Neural cell (in vitro differentiated cells): ENCODE data around the gene PISD. TPM values are rescaled to one million over a fixed set of nuclear protein-coding genes. Genes with fewer than 3 reads are reported as not detected.

Source experiments
- H2AFZ ChIP-seq: fragments of 200-600, 300-800 bp; sonication (generic), shearing (Covaris generic); 2 replicates; pipeline ENCODE4 v1.6.0; 2014; ENCODE audit warnings: low read depth, mild to moderate bottlenecking, antibody characterized with exemption, low read length, moderate library complexity
- H3F3A ChIP-seq: fragments of 200-600 bp; shearing (Covaris generic); 2 replicates; pipeline ENCODE4 v1.6.1; 2016; ENCODE audit warnings: mild to moderate bottlenecking, moderate library complexity, mixed read lengths, antibody characterized with exemption, low read length; ENCODE audit not compliant: insufficient read depth, poor library complexity, severe bottlenecking
- H3K27ac ChIP-seq: fragments of 200-600, 300-800 bp; sonication (generic), shearing (Covaris generic); 2 replicates; pipeline ENCODE4 v1.5.1; 2014; ENCODE audit warnings: mild to moderate bottlenecking, low read length, moderate library complexity
- H3K27me3 ChIP-seq: fragments of 300-800, 200-600 bp; sonication (generic), shearing (Covaris generic); 2 replicates; pipeline ENCODE4 v1.6.0; 2014; ENCODE audit warnings: mild to moderate bottlenecking, low read depth, low read length, moderate library complexity; ENCODE audit not compliant: insufficient read depth
- H3K36me3 ChIP-seq: fragments of 300-800, 200-600 bp; sonication (generic), shearing (Covaris generic); 2 replicates; pipeline ENCODE4 v1.5.1; 2014; ENCODE audit warnings: mild to moderate bottlenecking, antibody characterized with exemption, low read length, moderate library complexity; ENCODE audit not compliant: insufficient read depth
- H3K4me2 ChIP-seq: fragments of 300-800, 200-600 bp; sonication (generic), shearing (Covaris generic); 2 replicates; pipeline ENCODE4 v1.6.0; 2014; ENCODE audit warnings: mild to moderate bottlenecking, low read length
- H3K4me3 ChIP-seq: fragments of 300-800, 200-600 bp; sonication (generic), shearing (Covaris generic); 2 replicates; pipeline ENCODE4 v1.5.1; 2014; ENCODE audit warnings: mild to moderate bottlenecking, low read length, moderate library complexity
- H3K79me2 ChIP-seq: fragments of 200-600 bp; shearing (Covaris generic); replicated peaks from 2 replicates; pipeline ENCODE4 v1.6.0; 2014; ENCODE audit warnings: mild to moderate bottlenecking, low read length, moderate library complexity; ENCODE audit not compliant: insufficient read depth
- H3K9ac ChIP-seq: fragments of 300-800, 200-600 bp; sonication (generic), shearing (Covaris generic); 2 replicates; pipeline ENCODE4 v1.6.1; 2016; ENCODE audit warnings: mild to moderate bottlenecking, low read length, mixed read lengths
- H3K9me2 ChIP-seq: fragments of 200-600 bp; shearing (Covaris generic); 2 replicates; pipeline ENCODE4 v1.6.1; 2016; ENCODE audit warnings: mild to moderate bottlenecking, low read length, mixed read lengths; ENCODE audit not compliant: insufficient read depth
- H3K9me3 ChIP-seq: fragments of 200-600, 300-800 bp; sonication (generic), shearing (Covaris generic); 2 replicates; pipeline ENCODE4 v1.6.1; 2016; ENCODE audit warnings: mild to moderate bottlenecking, mixed run types, low read length, moderate library complexity, mixed read lengths
- H4K20me1 ChIP-seq: fragments of 200-600 bp; shearing (Covaris generic); 2 replicates; pipeline ENCODE4 v1.6.1; 2016; ENCODE audit warnings: mild to moderate bottlenecking, mixed run types; ENCODE audit not compliant: insufficient read depth
- EP300 ChIP-seq: fragments of 450-650 bp; conservative IDR thresholded peaks from 2 replicates; pipeline ENCODE4 v1.6.1; 2014; ENCODE audit warnings: antibody characterized with exemption, mild to moderate bottlenecking, moderate library complexity; ENCODE audit not compliant: poor library complexity, severe bottlenecking
- EZH2 ChIP-seq: fragments of 200-600, 300-800 bp; shearing (Covaris generic), sonication (generic); IDR thresholded peaks from 2 replicates; pipeline ENCODE4 v1.6.1; 2014; ENCODE audit warnings: antibody characterized with exemption, low read length, borderline replicate concordance, mild to moderate bottlenecking; ENCODE audit not compliant: insufficient read depth, poor library complexity, severe bottlenecking
- MXI1 ChIP-seq: fragments of 450-650 bp; conservative IDR thresholded peaks from 2 replicates; pipeline ENCODE4 v1.6.1; 2014; ENCODE audit warnings: antibody characterized with exemption, mild to moderate bottlenecking; ENCODE audit not compliant: poor library complexity, severe bottlenecking
- POLR2AphosphoS5 ChIP-seq: IDR thresholded peaks from 2 replicates; pipeline ENCODE4 v1.6.1; 2012
- RAD21 ChIP-seq: fragments of 450-650 bp; conservative IDR thresholded peaks from 2 replicates; pipeline ENCODE4 v1.6.1; 2014; ENCODE audit warnings: antibody characterized with exemption, mild to moderate bottlenecking, moderate library complexity
- REST ChIP-seq: IDR thresholded peaks from 2 replicates; pipeline ENCODE4 v1.6.1; 2012; ENCODE audit warnings: borderline replicate concordance
- SMC3 ChIP-seq: fragments of 450-650 bp; conservative IDR thresholded peaks from 2 replicates; pipeline ENCODE4 v1.6.1; 2014; ENCODE audit warnings: antibody characterized with exemption, mild to moderate bottlenecking, moderate library complexity; ENCODE audit not compliant: poor library complexity
- TAF1 ChIP-seq: IDR thresholded peaks from 2 replicates; pipeline ENCODE4 v1.6.1; 2012; ENCODE audit warnings: low read depth
- polyA plus RNA-seq: library from polyadenylated mRNA; depleted of rRNA; stranded (reverse); fragments of >200 nt; gene quantifications from 2 replicates; pipeline ENCODE4 v1.2.3, GENCODE V29; 2014
- TF ChIP-seq, protein P1 (sequence below): fragments of 450-650 bp; IDR thresholded peaks from 2 replicates; pipeline ENCODE4 v1.5.1; 2014; ENCODE audit warnings: antibody characterized with exemption, mild to moderate bottlenecking, moderate library complexity; ENCODE audit not compliant: poor library complexity, severe bottlenecking

The PISD gene
- polyA plus RNA-seq, 1 donor from 2014 or later = 50.9 TPM

- H3K9me3 ChIP-seq = no peaks in the 10 kb centered on the region
- H3K36me3 ChIP-seq = no peaks in the 10 kb centered on the region
- H2AFZ ChIP-seq = no peak overlapping the region
- no peaks in the 10 kb centered on the region for H3K27me3 ChIP-seq
- H3F3A ChIP-seq = no peaks in the 10 kb centered on the region
- H3K4me2 ChIP-seq = no peak overlapping the region
- no peaks in the 10 kb centered on the region for H4K20me1 ChIP-seq
- no peak overlapping the region for H3K9ac ChIP-seq
- no peak overlapping the region for H3K4me3 ChIP-seq
- no peak overlapping the region for H3K27ac ChIP-seq
- TF ChIP-seq, protein P1, sequence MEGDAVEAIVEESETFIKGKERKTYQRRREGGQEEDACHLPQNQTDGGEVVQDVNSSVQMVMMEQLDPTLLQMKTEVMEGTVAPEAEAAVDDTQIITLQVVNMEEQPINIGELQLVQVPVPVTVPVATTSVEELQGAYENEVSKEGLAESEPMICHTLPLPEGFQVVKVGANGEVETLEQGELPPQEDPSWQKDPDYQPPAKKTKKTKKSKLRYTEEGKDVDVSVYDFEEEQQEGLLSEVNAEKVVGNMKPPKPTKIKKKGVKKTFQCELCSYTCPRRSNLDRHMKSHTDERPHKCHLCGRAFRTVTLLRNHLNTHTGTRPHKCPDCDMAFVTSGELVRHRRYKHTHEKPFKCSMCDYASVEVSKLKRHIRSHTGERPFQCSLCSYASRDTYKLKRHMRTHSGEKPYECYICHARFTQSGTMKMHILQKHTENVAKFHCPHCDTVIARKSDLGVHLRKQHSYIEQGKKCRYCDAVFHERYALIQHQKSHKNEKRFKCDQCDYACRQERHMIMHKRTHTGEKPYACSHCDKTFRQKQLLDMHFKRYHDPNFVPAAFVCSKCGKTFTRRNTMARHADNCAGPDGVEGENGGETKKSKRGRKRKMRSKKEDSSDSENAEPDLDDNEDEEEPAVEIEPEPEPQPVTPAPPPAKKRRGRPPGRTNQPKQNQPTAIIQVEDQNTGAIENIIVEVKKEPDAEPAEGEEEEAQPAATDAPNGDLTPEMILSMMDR = no peak
- TF ChIP-seq SMC3 (no peak), TAF1 (no peak), EZH2 (no peak), MXI1 (no peak), EP300 (no peak), POLR2AphosphoS5 (no peak), REST (no peak), RAD21 (no peak)
- H3K9me2 ChIP-seq = no peaks in the 10 kb centered on the region
- no peaks in the 10 kb centered on the region for H3K79me2 ChIP-seq
Observed at GRCh38 chr22:31610611-31611010, 51.4 kb downstream of the PISD start.

- H3K9ac ChIP-seq = no peak overlapping the region
- H3K79me2 ChIP-seq = no peaks in the 10 kb centered on the region
- H3K9me2 ChIP-seq = no peaks in the 10 kb centered on the region
- no peak overlapping the region for H2AFZ ChIP-seq
- H3K4me2 ChIP-seq = no peak overlapping the region
- no peaks in the 10 kb centered on the region for H3F3A ChIP-seq
- H3K9me3 ChIP-seq = no peaks in the 10 kb centered on the region
- H3K36me3 ChIP-seq = no peaks in the 10 kb centered on the region
- no peak for TF ChIP-seq TAF1
- no peak for TF ChIP-seq POLR2AphosphoS5
- TF ChIP-seq SMC3 = no peak
- no peak for TF ChIP-seq EP300
- no peak for TF ChIP-seq EZH2
- TF ChIP-seq MXI1 = no peak
- TF ChIP-seq, protein P1 = no peak
- no peak for TF ChIP-seq REST
- TF ChIP-seq RAD21 = no peak
- no peaks in the 10 kb centered on the region for H3K27me3 ChIP-seq
- no peaks in the 10 kb centered on the region for H4K20me1 ChIP-seq
- no peak overlapping the region for H3K4me3 ChIP-seq
- H3K27ac ChIP-seq = no peak overlapping the region
Observed at GRCh38 chr22:31609716-31610115, 52.3 kb downstream of the PISD start.
